Measurements from ENCODE around the gene WDR76. TPM values are rescaled to one million over a fixed set of nuclear protein-coding genes. Genes with fewer than 3 reads are reported as not detected.

WDR76 gene
- total RNA-seq, 1 experiment from 2014 or later = 30.7 TPM

DNA sequence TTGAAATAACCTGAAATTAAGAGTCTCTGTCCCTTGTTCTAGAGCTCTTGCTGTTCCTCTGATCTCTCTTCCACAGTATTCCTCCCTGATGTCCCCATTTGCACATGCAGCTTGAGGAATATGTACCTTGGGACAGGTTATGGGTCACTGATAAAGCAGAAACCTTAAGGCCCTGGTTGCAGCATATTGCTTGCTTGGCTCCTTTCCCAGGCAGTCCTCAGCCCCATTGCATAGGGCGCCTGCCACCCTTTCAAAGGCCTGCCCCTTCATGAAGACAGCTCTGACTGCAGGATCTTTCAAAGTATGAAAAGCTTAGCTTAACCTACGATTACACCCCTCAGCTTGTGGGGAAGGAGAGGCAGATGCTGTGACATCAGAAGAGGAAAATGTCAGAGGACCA is 51.6 kb downstream of the WDR76 start:
- no peak for DNase-seq (ENCODE audit: low read depth)

DNA sequence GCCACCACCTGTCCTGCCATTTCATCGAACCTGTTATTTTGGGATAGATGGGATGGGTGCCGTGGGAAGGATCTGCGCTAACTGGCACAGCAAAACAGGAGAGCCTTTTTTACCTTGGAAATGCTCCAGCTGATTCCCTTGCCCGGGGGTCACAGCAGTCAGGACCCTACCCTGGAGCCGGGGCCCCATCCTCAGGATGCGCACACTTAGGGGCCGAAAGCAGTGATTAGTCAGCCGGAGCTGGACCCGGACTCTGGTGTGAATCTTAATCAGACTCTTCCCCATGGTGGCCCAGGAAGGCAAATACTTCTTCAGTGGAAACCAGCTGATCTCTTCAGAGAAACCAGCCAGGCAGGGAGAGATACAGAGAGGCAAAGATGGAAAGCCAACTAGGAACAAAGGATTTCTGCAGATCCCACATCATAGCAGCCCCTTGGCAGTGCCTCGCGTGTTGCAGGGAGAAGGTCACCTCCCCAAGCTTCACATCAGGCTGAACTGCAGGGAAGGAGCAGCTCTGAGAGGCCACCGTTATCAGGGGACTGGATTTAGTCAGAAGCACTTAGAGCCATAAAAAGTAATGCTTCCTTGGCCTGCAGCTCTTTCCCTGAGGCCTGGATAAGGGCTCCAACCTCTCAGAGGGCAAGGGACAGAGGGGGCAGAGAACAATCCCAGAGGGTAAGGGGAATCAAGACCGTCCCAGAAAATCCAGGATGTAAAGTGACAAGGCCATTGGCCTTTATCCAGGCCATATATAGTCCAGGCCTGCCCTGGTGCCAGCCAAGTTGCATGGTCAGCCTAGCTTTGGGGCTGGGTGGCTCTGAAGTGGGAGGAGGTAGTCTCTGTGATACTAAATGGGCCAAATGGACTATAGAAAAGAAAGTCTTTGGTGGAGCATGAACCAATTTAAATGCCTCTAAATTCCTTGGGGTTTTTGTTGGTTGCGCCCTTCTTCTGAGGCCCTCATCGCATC is 52.9 kb downstream of the WDR76 start:
- no peak for DNase-seq (ENCODE audit: low read depth)

DNA sequence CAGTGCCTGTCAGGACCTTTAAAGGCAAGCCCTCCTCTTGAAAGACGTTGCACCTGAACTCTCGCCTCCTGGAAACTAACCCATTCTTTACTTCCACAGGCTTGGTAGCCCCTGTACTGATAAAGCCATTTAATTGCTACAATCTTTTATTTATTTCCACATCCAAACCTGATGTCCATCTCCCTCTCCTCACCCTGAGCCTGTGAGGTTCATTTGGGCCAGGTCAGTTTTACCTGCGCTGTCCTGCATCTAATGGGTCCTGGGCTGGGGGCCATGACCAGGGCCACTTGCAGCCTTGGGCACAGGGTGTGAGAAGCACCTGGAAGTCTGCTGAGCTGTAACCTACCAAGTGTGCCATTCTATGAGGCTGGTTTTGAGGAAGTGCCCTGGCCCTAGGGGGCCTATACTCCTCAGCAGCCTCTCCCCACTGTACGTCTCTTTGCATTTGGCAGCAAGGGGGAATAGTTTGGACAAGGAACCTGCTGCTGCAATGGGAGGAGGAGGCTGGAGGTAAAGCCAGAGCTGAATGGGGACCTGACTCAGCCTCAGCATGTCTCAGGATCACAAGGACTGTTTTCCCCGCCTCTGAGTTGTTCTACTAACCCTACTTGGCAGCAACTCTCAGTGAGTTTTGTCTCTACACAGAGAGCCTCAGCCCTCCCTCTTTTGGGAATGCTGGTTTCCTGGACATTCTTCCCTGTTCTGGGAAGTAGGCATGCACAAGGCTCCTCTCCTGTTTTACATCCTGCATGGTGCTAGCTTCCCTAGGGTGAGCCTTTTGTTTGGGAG is 53.8 kb downstream of the WDR76 start:
- no peak for DNase-seq (ENCODE audit: low read depth)

DNA sequence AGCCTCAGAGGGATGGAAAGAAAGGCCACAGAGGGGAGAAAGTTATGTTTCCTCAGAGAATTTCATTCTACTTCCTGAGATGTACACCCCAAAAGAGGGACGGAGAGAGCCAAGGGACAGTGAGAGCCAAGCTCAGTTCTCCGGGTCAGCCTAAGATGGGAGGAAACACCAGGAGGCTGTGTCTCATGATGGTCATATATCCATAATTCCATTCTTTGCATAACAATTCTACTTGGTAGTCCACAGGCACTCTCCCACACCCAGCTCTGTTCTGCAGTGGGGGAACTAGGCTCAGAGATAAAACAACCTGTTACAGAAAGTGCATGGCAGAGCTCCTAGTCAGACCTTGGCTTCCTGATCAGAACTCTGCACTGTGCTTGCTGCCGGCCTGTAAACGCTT is 54.4 kb downstream of the WDR76 start:
- DNase-seq (ENCODE audit: low read depth) = no peak

DNA sequence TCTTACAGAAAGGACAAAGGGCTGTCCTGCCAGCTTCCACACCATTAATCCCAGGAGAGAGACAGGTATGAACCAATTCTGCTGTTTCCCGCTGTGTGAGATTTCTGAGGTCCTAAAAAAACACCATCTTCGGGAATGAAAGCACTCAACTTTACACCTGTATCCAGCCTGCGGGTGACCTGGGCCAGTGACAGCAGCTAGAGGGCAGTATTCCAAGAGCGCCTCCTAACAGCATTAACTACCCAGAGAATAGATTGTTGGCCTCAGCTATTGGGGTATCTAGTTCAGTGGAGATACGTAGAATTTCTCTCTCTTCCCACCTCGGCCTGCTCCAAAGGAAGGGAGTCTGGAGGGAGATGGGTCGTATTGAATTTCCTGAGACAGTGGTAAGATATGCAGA is 55.1 kb downstream of the WDR76 start:
- peak; percentile 10 for DNase-seq (ENCODE audit: low read depth)

DNA sequence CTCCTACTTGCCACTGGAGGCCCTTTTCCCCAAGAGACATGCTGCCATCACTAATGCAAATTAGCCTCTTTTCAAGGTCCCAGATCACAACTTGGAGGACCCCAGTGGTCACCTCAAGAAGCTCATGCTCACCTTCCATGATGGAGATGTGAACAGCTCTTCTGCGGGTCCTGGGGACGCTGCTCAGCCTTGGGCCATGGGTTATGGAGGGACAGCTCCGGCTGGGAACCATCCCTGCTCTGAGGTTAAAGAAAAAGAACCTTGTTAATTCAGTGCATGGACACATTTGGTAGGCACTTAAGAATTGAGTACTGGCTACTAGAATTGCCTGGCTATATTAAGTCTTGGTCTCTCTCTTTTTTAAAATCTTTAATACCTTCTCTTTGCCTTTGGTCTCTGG is 56.8 kb downstream of the WDR76 start:
- no peak for DNase-seq (ENCODE audit: low read depth)

DNA sequence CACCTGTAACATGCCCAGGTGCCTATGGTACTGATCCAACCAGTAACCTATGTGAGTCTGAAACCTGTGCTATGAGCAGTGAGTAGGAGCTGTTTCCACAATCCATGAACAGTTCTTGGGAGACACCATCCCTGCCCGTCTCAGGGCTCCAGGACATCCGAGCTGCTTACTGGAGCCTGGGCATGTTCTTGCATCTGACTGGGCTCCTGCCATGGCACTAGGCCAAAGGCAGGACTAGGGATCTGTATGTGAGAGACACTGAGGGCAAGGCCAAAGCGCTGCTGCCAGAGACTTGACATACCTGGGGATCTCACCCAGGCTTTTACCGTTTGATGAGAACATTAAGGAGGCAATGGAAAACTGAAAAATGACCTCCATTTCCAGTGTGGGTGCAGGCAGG is 59.8 kb downstream of the WDR76 start:
- no peak for DNase-seq (ENCODE audit: low read depth)

DNA sequence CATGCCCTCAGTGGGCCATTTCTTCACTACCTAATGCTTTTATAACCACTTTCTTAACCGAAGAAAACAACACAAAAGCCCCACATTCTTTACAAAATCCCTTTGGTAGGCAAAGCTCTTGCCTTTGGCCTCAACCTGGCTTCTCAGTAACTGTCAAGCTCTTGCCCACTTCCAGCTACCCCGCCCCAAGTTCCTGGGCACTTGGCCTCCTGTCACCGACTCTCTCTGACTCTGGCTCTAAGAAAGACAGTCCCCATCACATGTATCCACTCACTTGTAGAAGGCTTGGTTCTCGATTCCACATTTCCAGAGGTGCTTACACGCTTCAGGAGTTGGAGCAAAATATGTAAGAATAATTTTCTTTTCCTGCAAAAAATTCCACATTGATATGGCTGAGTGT is 61.1 kb downstream of the WDR76 start:
- DNase-seq (ENCODE audit: low read depth) = no peak

DNA sequence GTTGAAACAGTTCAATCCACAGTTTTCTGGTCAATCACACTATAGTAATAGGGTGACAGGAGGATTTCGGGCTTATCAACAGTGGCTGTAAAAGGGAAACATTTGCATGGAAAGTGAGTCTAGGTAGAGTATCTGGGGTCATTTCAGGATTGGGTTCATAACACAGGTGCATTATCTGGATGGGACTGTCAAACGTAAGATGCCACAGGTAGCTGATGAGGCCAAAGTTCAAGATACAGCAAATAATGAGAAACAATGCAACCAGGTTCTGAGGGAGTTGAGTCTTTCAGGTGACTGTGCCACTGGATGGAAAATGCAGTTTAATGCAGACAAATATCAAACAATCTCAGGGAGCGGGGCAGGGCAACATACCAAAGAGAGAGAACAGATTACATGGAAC is 62.2 kb downstream of the WDR76 start:
- DNase-seq (ENCODE audit: low read depth) = no peak

DNA sequence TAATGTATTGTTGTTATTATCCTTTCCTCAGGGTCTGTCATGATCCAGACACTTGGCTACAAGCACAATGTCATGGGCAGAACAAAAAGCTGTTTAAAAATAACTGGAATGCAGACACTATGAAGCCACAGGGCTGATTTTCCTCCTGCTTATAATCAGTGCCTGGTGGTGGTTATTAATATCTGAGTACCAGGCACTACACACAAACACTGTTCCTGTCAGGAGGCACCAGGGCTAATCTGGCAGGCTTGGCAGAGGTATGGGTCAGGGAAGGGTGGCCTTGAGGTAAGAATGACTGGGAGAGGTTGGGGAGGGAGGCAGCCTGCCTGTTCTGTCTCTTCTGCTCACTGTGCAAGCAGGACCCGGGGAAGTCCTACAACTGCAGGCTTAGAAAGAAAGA is 67.2 kb downstream of the WDR76 start:
- no peak for DNase-seq (ENCODE audit: low read depth)

DNA sequence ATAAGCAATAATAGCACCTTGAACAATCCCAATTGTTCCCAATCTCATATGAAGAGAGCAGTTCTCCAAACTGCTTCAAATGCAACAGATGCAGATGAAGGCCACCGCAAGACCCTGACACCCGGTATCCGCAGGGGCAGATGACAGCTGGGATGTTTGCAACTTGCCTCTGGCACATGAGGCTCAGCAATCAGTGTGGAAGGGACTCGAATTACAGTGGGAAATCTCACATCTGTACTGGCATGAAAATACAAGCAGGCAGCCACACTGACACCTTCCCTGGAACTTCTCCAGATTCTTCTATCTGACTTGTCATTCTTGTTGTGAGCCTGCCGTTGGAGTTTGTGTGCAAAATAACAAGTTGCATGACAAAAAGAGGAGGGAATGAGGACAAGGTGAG is 68.8 kb downstream of the WDR76 start:
- DNase-seq (ENCODE audit: low read depth) = no peak

DNA sequence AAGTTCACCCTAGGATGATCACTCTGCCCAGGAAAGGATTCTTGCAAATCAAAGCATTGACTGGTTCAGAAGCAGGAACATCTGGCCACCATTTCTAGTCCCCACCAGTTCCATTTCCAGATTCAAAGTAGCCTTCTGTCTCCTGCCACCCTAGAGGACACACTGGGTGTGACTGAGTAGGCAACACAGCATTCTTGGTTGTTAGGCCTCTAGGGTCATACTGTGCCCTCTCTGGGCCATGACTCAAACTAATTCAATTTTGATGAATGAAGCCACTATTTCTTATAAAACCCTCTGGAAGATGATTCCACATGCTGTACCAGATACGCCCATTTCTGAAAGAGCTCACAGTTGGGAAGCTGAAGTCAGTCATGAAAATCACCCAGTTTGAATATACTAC is 69.7 kb downstream of the WDR76 start:
- DNase-seq (ENCODE audit: low read depth) = no peak

DNA sequence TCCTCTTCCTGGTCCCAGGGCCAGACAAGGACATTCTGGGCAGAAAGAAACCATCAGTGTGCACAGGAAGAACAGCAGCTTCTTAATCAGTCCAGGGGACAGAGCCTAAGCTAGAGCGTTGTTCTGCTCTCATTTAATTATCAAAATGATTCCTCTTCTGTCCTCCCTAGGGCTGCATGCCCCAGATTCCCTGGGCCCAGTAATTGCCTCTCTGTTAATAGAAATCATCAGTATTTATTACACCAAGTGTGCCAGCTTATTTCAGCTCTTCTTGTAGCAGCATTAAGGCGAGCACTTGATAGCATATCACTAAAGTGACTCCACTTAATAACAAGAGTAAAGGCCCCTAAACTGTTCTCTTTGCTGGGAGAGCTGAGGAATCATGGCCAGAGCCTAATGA is 72.1 kb downstream of the WDR76 start:
- no peak for DNase-seq (ENCODE audit: low read depth)

DNA sequence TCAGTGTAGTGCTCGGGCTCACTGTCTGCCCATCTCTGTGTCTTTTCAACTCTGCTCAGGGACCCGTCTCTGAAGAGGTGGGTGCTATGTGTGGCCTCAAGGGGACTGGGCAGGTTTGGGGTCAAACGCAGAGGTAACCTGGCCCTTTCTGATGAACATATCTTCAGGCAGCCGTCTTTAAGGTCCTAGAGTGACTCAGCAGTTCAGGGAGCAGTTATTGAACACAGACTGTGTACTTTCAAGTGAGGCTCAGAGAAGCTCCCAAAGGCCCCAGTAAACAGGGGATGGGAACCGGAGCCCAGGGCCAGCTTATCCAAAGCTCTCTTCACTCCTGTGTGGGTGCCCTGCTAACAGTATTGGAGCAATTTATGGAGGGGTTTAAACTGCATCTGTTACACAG is 73.1 kb downstream of the WDR76 start:
- DNase-seq (ENCODE audit: low read depth) = no peak

DNA sequence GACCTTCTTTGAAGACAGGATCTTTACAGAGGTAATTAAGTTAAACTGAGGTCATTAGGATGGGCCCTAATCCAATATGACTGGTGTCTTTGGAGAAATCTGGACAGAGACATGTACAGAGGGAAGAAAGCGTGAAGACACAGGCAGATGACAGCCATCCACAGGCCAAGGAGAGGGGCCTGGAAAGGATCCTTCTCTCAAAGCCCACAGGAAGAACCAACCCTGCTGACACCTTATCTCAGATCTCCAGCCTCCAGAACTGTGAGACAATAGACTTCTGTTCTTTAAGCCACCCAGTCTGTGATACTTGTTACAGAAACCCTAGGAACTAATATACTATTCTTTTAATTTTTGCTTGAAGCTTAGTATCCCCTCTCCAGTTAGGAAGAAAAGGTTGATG is 74.2 kb downstream of the WDR76 start:
- DNase-seq (ENCODE audit: low read depth) = no peak

DNA sequence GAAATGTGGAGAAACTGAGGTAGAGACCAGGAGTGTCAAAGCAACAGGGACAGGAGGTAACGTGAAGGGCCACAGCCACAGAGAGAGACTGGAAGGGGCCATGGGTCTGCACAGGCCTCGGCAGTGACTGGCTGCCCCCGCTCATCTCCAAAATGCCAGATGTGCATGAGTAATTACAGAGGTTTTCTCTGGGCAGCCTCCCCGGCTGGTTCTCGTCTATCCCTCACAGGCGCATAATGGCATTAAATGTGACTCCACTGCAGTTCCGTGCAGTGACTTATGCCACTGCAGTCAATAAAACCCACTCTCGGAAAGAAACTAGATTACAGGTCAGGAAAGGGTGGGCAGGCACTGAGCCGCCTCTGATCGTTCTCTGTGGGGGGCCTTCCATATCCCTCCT is 74.7 kb downstream of the WDR76 start:
- DNase-seq (ENCODE audit: low read depth) = no peak

DNA sequence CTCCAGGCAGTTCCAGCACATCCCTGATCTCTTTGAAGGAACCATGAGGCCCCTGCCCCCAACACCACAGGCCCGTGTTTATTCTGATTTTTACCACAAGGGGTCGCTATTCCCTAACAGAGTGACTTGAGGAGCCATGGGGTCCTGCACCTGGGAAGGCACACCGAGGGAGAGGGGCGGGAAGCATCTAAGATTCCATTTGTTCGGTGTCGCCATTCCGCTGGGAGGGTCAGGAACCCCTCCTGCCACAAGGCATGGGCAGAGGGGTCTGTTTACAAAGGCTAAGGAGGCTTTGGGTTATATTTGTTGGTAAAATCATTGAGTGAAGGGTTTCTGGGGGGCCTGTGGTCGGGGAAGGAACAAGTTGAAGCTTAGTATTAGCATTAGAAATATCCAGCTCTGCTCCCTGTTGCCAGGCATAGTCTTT is 77.1 kb downstream of the WDR76 start:
- DNase-seq (ENCODE audit: low read depth) = peak; percentile 58

DNA sequence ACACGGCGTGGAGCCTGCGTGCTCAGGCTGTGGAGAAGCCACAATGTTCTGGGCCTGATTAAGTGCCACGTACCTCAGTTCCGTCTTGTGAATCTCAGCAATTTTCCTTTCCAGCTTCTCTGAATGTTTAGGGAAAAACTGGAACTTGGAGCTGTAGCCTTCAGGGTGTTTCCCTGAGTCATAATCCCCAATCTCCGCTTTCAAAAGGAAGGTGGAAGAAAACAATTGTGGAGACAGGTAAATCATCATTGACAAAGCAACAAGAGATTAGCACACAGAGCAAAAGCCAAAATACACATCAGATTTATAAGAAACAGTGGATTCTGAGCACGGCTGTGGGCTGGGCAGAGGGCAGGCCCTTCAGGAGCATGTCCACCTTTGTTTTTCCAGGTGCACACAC is 79.0 kb downstream of the WDR76 start:
- no peak for DNase-seq (ENCODE audit: low read depth)

DNA sequence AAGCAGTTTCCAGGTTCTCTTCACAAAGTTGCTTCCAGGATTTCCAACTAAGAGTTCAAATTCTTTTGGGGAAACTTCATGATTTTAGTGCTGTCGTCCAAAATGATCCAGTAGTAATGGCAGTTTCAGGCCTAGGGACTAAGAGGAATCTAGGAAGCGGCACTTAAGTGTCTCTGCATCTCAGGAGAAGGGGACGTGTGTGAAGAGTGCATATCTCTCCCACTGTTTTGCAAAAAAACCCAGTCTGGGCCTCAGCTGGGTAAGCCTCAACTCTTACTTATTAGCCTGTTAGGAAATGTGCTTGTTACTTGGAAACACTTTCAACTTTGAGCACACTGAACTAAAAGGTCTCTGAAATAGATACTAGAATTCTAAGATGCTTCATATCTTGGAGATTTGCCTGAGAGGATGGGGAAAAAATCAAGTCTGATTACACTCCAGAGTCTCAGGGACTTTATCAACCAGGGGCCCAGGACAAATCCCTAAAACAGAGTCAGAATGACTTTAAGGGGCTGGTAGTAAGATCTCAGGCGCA is 81.8 kb downstream of the WDR76 start:
- DNase-seq (ENCODE audit: low read depth) = no peak

DNA sequence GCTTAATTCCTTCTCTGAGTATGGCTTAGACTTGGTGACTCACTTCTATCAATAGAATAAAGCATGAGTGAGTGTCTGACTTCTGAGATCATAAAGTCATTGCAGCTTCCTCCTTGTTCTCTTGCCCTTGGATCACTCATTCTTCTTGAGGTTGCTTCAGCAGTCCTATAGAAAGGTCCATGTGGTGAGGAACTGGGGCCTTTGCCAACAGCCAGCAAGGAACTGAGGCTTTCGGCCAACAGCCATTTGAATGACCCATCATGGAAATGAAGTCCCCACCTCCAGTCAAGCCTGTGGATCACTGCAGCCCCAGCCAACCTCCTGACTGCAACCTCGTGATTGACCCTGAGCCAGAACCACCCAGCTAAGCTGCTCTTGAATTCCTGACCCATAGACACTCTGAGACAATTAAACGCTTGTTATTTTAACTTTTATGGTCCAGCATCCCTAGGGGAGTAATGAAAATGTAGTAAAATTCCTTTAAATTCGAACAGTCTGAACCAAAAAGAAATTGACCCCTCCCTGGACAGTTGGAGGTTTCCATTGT is 84.5 kb downstream of the WDR76 start:
- DNase-seq (ENCODE audit: low read depth) = peak; percentile 56

DNA sequence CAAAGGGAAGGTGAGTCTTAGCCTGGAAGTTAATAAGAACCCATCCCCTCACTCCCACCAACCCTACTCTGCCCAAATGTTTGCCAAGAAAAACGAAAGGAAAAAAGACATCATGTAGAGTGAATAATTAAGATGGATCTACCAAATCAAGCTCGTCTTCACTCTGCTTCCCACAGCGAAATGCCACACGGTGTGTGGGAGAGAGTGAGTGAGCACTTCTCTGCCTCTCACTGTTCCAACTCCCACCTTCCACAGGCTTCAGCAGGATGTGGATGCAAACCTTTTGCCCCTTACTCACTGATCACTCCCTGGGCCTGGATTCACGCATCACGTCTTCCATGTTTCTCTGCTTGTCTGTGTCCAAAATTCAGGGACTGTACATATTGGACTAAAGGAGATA is 85.4 kb downstream of the WDR76 start:
- no peak for DNase-seq (ENCODE audit: low read depth)

DNA sequence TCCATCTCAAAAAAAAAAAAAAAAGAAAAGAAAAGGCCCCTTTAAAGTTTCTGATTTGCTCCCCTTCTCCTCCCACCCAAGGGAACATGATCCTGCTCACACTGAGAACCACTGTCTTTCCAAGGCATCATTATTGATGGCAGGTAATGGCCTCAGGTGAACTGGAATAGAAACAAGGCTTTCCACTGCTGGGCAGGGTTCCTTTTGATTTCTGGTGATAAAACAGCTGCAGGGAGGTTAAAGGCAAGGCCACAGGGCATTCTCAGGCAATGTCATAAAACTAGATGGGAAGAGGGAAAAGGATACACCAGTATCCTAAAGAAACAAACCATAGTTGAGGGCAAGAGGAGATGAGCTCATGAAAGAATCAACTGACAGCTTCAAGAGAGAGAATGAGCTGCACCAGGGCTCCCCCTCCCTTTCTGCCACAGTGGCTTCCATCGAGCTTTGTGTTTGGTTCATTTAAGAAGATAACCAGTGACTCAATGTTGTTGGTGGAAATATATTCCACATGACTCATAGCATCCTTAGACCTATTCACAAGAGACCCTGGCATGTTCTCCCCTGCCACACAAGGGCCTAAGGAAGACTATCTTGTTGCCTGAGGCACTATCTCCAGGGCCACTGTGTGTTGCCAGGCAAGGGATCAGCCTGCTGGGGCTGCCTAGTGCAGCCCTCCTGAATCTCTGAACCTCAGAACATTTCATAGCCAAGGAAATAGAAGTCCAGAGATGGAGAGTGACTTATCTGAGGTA is 86.4 kb downstream of the WDR76 start:
- peak; percentile 94 for DNase-seq (ENCODE audit: low read depth)
